Activated naive CD8-positive, alpha-beta T cell treated with anti-CD3 and anti-CD28 coated beads for 36 hours (primary cell): ENCODE data around the gene COG7. TPM values are rescaled to one million over a fixed set of nuclear protein-coding genes. Genes with fewer than 3 reads are reported as not detected.

ENCODE experiments used
- DNase-seq: peaks from one replicate; pipeline ENCODE4 v3.0.0; 2021
- H3K27ac Mint-ChIP-seq: one replicate; pipeline ENCODE4 v1.8.0; 2022; ENCODE audit warnings: mild to moderate bottlenecking, moderate library complexity, mixed read lengths
- H3K27me3 Mint-ChIP-seq: one replicate; pipeline ENCODE4 v1.8.0; 2022; ENCODE audit warnings: mild to moderate bottlenecking, mixed read lengths
- H3K36me3 Mint-ChIP-seq: one replicate; pipeline ENCODE4 v1.8.0; 2021; ENCODE audit warnings: mild to moderate bottlenecking, mixed read lengths
- H3K4me1 Mint-ChIP-seq: one replicate; pipeline ENCODE4 v1.8.0; 2021; ENCODE audit warnings: mixed read lengths
- H3K4me3 Mint-ChIP-seq: one replicate; pipeline ENCODE4 v1.8.0; 2022; ENCODE audit warnings: mild to moderate bottlenecking, moderate library complexity, mixed read lengths
- H3K9me3 Mint-ChIP-seq: one replicate; pipeline ENCODE4 v1.8.0; 2022; ENCODE audit warnings: mixed read lengths
- total RNA-seq, 2 experiments: library from RNA; stranded (reverse); gene quantifications; one replicate each; pipeline ENCODE4 v1.2.3, GENCODE V29; 2021

Gene COG7
- total RNA-seq, 2 experiments from 2014 or later = 14.0 to 14.1 TPM

DNA sequence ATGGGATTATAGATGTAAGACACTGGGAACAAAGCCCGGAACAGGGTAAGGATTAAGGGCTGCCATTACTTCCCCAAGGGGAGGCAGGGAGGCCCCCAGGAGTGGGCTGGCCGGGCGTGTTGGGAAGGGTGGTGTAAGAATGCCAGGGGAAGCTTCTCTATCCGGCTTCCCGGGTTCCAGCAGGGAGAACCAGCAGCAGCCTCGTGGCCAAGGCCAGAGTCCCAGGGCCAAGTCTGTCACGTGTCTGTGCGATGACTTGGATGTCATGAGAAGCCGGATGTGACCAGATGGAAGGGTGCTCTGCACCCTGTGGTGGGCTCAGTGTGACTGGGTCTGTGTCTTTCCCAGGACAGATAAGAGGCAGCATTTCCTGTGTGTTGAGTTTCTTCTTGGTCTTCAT, 98.7 kb downstream of the COG7 start:
- DNase-seq = no peak
- no peaks in the 10 kb centered on the region for H3K36me3 Mint-ChIP-seq
- peaks cover 6% of the 10 kb centered on the region for H3K27me3 Mint-ChIP-seq
- H3K27ac Mint-ChIP-seq = no peak overlapping the region
- H3K9me3 Mint-ChIP-seq = no peaks in the 10 kb centered on the region
- H3K4me3 Mint-ChIP-seq = no peak overlapping the region
- no peaks in the 10 kb centered on the region for H3K4me1 Mint-ChIP-seq

DNA sequence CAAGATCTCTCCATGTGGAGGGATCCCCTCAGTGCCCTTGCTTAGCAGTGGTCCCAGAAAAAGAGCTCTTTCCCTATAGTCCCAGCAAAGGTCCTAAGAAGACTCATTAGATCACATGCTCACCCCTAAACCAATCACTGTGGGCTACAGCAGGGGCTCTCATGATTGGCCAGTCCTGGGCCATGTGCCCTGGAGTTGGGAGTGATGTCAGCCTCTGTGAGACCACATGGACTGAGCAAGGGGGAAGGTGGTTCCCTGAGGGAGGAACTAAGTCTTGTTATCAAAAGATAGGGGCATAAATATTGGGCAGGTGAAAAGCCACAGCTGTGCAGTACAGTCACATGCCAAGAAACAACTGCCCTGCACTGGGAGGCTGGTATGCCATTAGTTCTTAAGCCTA, 99.5 kb downstream of the COG7 start:
- H3K36me3 Mint-ChIP-seq = no peaks in the 10 kb centered on the region
- no peak overlapping the region for H3K27ac Mint-ChIP-seq
- peaks cover 4% of the 10 kb centered on the region for H3K27me3 Mint-ChIP-seq
- no peaks in the 10 kb centered on the region for H3K4me1 Mint-ChIP-seq
- H3K4me3 Mint-ChIP-seq = no peak overlapping the region
- no peaks in the 10 kb centered on the region for H3K9me3 Mint-ChIP-seq
- DNase-seq = no peak

DNA sequence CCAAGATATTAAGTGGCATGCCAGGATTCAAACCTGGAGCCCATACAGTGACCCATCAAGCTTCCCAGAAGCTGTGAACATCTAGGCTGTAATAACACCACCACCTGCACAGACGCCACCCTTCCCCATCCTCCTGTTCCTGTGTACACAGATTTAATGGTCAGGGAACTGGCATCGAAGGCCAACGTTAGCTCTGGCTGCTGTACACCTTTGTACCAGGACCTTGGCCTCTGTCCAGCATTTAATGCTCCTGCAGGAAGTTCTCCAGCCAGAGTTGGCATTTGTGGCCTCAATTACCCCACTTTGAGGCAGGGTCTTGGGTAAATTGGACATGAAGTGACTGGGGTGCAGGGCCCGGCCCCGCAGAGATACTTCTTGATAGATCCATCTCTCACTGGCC, 101.6 kb downstream of the COG7 start:
- no peak overlapping the region for H3K4me3 Mint-ChIP-seq
- no peaks in the 10 kb centered on the region for H3K36me3 Mint-ChIP-seq
- no peaks in the 10 kb centered on the region for H3K4me1 Mint-ChIP-seq

DNA sequence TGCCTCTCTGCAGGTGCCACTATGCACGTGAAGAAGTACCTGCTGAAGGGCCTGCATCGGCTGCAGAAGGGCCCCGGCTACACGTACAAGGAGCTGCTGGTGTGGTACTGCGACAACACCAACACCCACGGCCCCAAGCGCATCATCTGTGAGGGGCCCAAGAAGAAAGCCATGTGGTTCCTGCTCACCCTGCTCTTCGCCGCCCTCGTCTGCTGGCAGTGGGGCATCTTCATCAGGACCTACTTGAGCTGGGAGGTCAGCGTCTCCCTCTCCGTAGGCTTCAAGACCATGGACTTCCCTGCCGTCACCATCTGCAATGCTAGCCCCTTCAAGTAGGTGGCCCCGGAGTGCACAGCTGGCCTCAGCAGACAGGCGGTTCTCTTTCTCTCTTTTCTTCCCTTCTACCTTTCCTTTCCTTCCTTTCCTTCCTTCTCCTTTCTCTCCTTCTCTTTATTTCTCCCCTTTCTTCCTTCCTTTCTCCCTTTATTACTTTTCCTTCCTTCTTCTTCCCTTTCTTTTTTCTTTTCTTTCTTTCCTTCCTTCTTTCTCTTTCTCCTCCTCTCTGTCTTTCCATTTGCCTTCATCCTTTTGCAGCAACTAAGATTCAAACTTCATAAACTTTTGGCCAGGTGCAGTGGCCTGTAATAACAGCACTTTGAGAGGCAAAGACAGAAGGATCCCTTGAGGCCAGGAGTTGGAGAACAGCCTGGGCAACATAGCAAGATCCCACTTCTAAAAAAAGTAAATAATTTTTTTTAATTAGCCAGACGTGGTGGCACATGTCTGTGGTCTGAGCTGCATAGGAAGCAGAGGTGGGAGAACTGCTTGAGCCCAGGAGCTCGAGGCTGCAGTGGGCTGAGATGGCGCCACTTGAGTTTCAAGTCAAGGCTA, 104.2 kb downstream of the COG7 start:
- Mint-ChIP-seq H3K4me3 (no peak overlapping the region), H3K36me3 (no peaks in the 10 kb centered on the region), H3K27ac (no peak overlapping the region), H3K27me3 (peaks cover 3% of the 10 kb centered on the region), H3K4me1 (no peaks in the 10 kb centered on the region), H3K9me3 (no peaks in the 10 kb centered on the region)
- no peak for DNase-seq

More for the DNA sequence above, 101.6 kb downstream of the COG7 start:
- peaks cover 8% of the 10 kb centered on the region for H3K27me3 Mint-ChIP-seq
- H3K27ac Mint-ChIP-seq = no peak overlapping the region
- DNase-seq = no peak
- H3K9me3 Mint-ChIP-seq = no peaks in the 10 kb centered on the region

DNA sequence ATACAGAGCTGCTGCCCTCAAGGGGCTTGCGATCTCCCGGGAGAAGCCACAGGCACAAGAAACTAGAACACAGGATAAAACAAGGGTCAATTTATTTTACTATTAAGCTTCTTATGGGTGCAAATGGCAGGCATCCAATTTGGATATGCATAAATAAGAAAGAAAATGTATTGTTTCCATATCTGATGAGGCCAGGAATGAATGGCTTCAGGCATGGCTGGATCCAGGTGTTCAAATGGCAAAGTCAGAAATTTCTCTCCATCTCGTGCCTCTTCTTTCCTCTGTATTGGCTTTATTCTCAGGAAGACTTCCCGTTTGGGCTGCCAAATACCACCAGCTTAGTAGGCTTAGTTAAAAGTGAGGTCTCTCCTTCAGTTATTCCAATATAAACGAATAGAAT, 107.8 kb downstream of the COG7 start:
- no peak for DNase-seq
- Mint-ChIP-seq H3K27ac (no peak overlapping the region), H3K4me3 (no peak overlapping the region), H3K27me3 (peaks cover 17% of the 10 kb centered on the region), H3K36me3 (no peaks in the 10 kb centered on the region), H3K4me1 (no peaks in the 10 kb centered on the region), H3K9me3 (no peaks in the 10 kb centered on the region)

DNA sequence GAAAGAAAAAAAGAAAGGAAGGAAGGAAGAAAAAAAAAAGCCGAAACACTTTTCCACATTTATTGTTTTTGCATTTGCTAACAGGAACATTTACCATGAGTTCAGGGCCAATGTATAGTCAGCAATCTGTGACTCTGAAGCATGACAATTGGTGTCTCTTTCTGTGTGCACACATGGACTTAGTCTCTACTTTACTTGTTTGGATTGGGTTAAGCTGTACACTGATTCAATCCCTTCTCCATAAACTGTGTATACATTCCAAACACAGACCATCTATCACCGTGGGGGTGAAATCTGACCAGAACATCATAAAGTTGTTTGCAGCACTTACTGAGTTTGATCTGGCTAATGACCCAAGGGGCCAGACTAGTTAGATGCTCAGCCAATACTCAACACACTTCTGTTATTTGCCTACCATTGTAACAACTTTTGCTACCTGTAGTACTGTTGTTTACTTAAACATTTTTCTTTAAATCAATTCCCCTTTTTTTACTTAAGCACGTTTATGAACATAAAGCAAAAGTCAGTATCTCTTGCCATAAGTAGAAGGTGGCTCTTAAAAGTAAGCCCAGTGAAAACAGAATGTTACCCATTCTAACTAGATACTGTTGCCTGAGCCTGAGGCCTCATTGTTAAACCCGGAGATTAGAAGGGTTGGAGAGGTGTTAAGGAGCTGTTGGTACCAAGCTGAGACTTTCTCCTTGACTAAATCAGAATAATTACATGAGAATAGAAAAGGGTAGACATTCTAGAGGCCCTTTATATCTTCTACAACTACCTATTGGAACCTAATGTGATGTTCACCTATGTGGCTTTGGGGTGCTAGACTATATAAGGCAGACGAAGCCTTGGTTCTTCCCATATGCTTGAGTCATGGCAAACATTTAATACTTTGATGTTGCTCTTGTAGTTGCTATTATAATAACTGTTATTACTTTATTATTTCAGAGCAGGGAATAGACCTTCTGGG, 109.1 kb downstream of the COG7 start:
- DNase-seq = no peak
- no peaks in the 10 kb centered on the region for H3K36me3 Mint-ChIP-seq
- H3K9me3 Mint-ChIP-seq = no peaks in the 10 kb centered on the region
- H3K27ac Mint-ChIP-seq = no peak overlapping the region
- no peaks in the 10 kb centered on the region for H3K4me1 Mint-ChIP-seq
- H3K4me3 Mint-ChIP-seq = no peak overlapping the region
- H3K27me3 Mint-ChIP-seq = peaks cover 19% of the 10 kb centered on the region

DNA sequence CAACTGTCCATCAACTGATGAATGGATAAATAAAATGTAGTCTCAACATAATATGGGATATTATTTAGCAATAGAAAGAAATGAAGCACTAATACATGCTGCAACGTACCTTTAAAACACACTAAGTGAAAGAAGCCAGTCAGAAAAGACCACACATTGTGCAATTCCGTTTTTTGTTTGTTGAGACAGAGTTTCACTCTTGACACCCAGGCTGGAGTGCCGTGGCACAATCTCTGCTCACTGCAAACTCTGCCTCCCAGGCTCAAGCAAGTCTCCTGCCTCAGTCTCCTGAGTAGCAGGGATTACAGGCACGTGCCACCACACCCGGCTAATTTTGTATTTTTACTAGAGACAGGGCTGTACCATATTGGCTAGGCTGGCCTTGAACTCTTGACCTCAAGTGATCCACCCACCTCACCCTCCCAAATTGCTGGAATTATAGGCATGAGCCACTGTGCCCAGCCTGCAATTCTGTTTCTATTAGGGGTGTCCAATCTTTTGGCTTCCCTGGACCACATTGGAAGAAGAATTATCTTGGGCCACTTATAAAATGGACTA, 110.8 kb downstream of the COG7 start:
- Mint-ChIP-seq H3K27me3 (peaks cover 23% of the 10 kb centered on the region), H3K4me1 (no peaks in the 10 kb centered on the region), H3K36me3 (no peaks in the 10 kb centered on the region), H3K9me3 (no peaks in the 10 kb centered on the region), H3K4me3 (no peak overlapping the region), H3K27ac (no peak overlapping the region)
- no peak for DNase-seq

DNA sequence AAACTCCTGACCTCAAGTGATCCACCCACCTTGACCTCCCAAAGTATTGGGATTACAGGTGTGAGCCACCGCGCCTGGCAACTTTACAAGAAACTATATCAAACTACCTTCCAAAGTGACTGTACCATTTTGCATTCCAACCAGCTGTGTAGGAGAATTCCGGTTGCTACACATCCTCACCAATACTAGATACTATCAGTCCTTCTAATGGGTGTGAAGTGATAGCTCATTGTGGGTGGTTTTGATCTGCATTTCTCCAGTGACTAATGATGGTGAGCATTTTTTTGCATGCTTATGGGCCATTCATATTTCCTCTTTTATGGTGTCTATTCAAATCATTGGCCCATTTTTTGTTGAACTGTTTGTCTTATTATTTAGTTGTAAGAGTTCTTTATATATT, 113.2 kb downstream of the COG7 start:
- no peak overlapping the region for H3K4me3 Mint-ChIP-seq

More for the DNA sequence above, 113.2 kb downstream of the COG7 start:
- Mint-ChIP-seq H3K4me1 (peaks cover 1% of the 10 kb centered on the region), H3K36me3 (no peaks in the 10 kb centered on the region), H3K27ac (no peak overlapping the region), H3K9me3 (no peaks in the 10 kb centered on the region), H3K27me3 (peaks cover 26% of the 10 kb centered on the region)
- no peak for DNase-seq

Other genes with a start within 250 kb of the COG7 start
- gene SCNN1B, start 150.9 kb downstream of the COG7 start, total RNA-seq = not detected
- 10 to 100 TPM; 70.9 to 80.9 TPM for gene GGA2, start 57.3 kb upstream of the COG7 start, total RNA-seq
- 10 to 100 TPM; 25.2 to 30.4 TPM for gene EARS2, start 104.2 kb upstream of the COG7 start, total RNA-seq
- 10 to 100 TPM; 60.4 to 62.7 TPM for gene UBFD1, start 104.5 kb upstream of the COG7 start, total RNA-seq
- gene NDUFAB1, start 143.1 kb upstream of the COG7 start, total RNA-seq = 100 to 1,000 TPM; 175 to 183 TPM
- 10 to 100 TPM; 30.9 to 32.4 TPM for gene PALB2, start 188.1 kb upstream of the COG7 start, total RNA-seq
- 10 to 100 TPM; 81.3 to 88.0 TPM for gene DCTN5, start 188.3 kb upstream of the COG7 start, total RNA-seq
- gene PLK1, start 225.7 kb upstream of the COG7 start, total RNA-seq = 10 to 100 TPM; 96.5 to 97.8 TPM